NCI-H2107 treated with DMSO at 0.1 percent for 48 hours (cell line): ENCODE measurements around the gene SCO1.
"Not testable (repeated sequence)": the region's sequence is repeated elsewhere in the genome, so short reads cannot be mapped to it uniquely, and the experiment has no call there.

Experiments
- DNase-seq: peaks from one replicate; lab custom pipeline; 2025; ENCODE audit not compliant: unreplicated experiment; lab: John Stamatoyannopoulos, UW

Gene SCO1

GRCh38 chr17:10697092-10698081, at the start of gene SCO1, which contains the start of gene ADPRM:
SCO1 (minus strand) TSS chr17:10697533; CDS start chr17:10697507, 26 bp downstream.
ADPRM (plus strand) TSS chr17:10697594; CDS start chr17:10704927, 7,333 bp downstream.
- peak; percentile 61 for DNase-seq

GRCh38 chr17:10745231-10745630, 47.9 kb upstream of the SCO1 start:
- no peak for DNase-seq

- DNase-seq = no peak
Observed at GRCh38 chr17:10744501-10745000, 47.2 kb upstream of the SCO1 start.

GRCh38 chr17:10743316-10744009, 46.1 kb upstream of the SCO1 start:
- DNase-seq = no peak

GRCh38 chr17:10742431-10742830, 45.1 kb upstream of the SCO1 start:
- no peak for DNase-seq

GRCh38 chr17:10741416-10742135, 44.2 kb upstream of the SCO1 start:
- no peak for DNase-seq

GRCh38 chr17:10739386-10739785, 42.1 kb upstream of the SCO1 start:
- DNase-seq = no peak

GRCh38 chr17:10738521-10739258, 41.4 kb upstream of the SCO1 start:
- DNase-seq = no peak

GRCh38 chr17:10737736-10738135, 40.4 kb upstream of the SCO1 start:
- no peak for DNase-seq

GRCh38 chr17:10737168-10737622, 39.9 kb upstream of the SCO1 start:
- DNase-seq = no peak

- no peak for DNase-seq
Observed at GRCh38 chr17:10735821-10736220, 38.5 kb upstream of the SCO1 start.

GRCh38 chr17:10735251-10735650, 37.9 kb upstream of the SCO1 start:
- DNase-seq = no peak

GRCh38 chr17:10733666-10734065, 36.3 kb upstream of the SCO1 start:
- DNase-seq = no peak

GRCh38 chr17:10732121-10732520, 34.8 kb upstream of the SCO1 start:
- not testable (repeated sequence) for DNase-seq

- DNase-seq = no peak
Observed at GRCh38 chr17:10731408-10731879, 34.1 kb upstream of the SCO1 start.

GRCh38 chr17:10730247-10730646, 32.9 kb upstream of the SCO1 start:
- not testable (repeated sequence) for DNase-seq

GRCh38 chr17:10729334-10730193, 32.2 kb upstream of the SCO1 start, which contains the start of gene TMEM220:
TMEM220 (minus strand) TSS chr17:10730023; CDS start chr17:10729851, 172 bp downstream.
- DNase-seq = no peak

GRCh38 chr17:10728331-10728892, 31.1 kb upstream of the SCO1 start:
- no peak for DNase-seq

GRCh38 chr17:10727192-10727591, 29.9 kb upstream of the SCO1 start:
- DNase-seq = no peak
